SU-DHL-6 (cell line): ENCODE measurements around the gene TP73.
"Not testable (repeated sequence)": the region's sequence is repeated elsewhere in the genome, so short reads cannot be mapped to it uniquely, and the experiment has no call there.

Experiments
- CTCF ChIP-seq: fragments of 200-600 bp; sonication (generic); IDR thresholded peaks from one replicate; pipeline ENCODE4 v1.5.1; 2017; ENCODE audit warnings: antibody characterized with exemption, mild to moderate bottlenecking, low read length, moderate library complexity; ENCODE audit not compliant: insufficient read depth, poor library complexity, severe bottlenecking
- EZH2phosphoT487 ChIP-seq: fragments of 200-600 bp; sonication (generic), shearing (Covaris generic); conservative IDR thresholded peaks from 2 replicates; pipeline ENCODE4 v1.6.1; 2018; ENCODE audit warnings: mild to moderate bottlenecking, antibody characterized with exemption, low read length, moderate library complexity, mixed read lengths

GRCh38 chr1:3748316-3748900, 96.1 kb downstream of the TP73 start:
- TF ChIP-seq CTCF, EZH2phosphoT487: not testable (repeated sequence)
